IgD-negative memory B cell (primary cell): Measurements from ENCODE around the gene CD300LB. TPM values are rescaled to one million over a fixed set of nuclear protein-coding genes. Genes with fewer than 3 reads are reported as not detected.

Experiments used
- H3K27ac Mint-ChIP-seq, 3 donors: one replicate each; pipeline ENCODE4 v1.8.0; 2020 to 2022; ENCODE audit warnings: mild to moderate bottlenecking in 3 of 3, mixed read lengths in 3 of 3, moderate library complexity in 1 of 3
- H3K27me3 Mint-ChIP-seq: one replicate; pipeline ENCODE4 v1.8.0; 2021; ENCODE audit warnings: mixed read lengths
- H3K36me3 Mint-ChIP-seq: one replicate; pipeline ENCODE4 v1.8.0; 2020; ENCODE audit warnings: mild to moderate bottlenecking, mixed read lengths
- H3K4me1 Mint-ChIP-seq, 3 donors: one replicate each; pipeline ENCODE4 v1.8.0; 2020 to 2022; ENCODE audit warnings: mixed read lengths in 3 of 3, mild to moderate bottlenecking in 1 of 3
- H3K4me3 Mint-ChIP-seq, 4 donors: one replicate each; pipeline ENCODE4 v1.8.0; 2020 to 2022; ENCODE audit warnings: mild to moderate bottlenecking in 4 of 4, mixed read lengths in 4 of 4, moderate library complexity in 3 of 4
- H3K9me3 Mint-ChIP-seq, 3 donors: one replicate each; pipeline ENCODE4 v1.8.0; 2020 to 2021; ENCODE audit warnings: mixed read lengths in 3 of 3, mild to moderate bottlenecking in 1 of 3
- polyA plus RNA-seq: library from polyadenylated mRNA; unstranded; fragments of 300-500 nt; fragmentation: Illumina TruSeq; gene quantifications from one replicate; pipeline ENCODE4 v1.2.3, GENCODE V29; 2021

The CD300LB gene
- polyA plus RNA-seq, 1 donor from 2014 or later: not detected

GRCh38 chr17:74543406-74543805 is 12.1 kb upstream of the CD300LB start:
- peaks cover 0 to 15% (median 6%) of the 10 kb centered on the region in 3 donors for H3K4me1 Mint-ChIP-seq

GRCh38 chr17:74542727-74543383 is 11.6 kb upstream of the CD300LB start:
- Mint-ChIP-seq H3K27ac (no peak overlapping the region), H3K4me3 (no peak overlapping the region), H3K36me3 (no peaks in the 10 kb centered on the region), H3K27me3 (peaks cover 1% of the 10 kb centered on the region), H3K4me1 (peaks cover 0 to 11% (median 2%) of the 10 kb centered on the region in 3 donors), H3K9me3 (peaks cover 0 to 2% (median 0%) of the 10 kb centered on the region in 3 donors)

More at GRCh38 chr17:74543406-74543805, 12.1 kb upstream of the CD300LB start:
- Mint-ChIP-seq H3K4me3 (no peak overlapping the region), H3K36me3 (no peaks in the 10 kb centered on the region), H3K9me3 (peaks cover 0 to 2% (median 0%) of the 10 kb centered on the region in 3 donors), H3K27me3 (peaks cover 6% of the 10 kb centered on the region), H3K27ac (no peak overlapping the region)

GRCh38 chr17:74542166-74542565 is 10.9 kb upstream of the CD300LB start:
- H3K4me1 Mint-ChIP-seq: peaks cover 0 to 8% (median 0%) of the 10 kb centered on the region in 3 donors
- H3K9me3 Mint-ChIP-seq: peaks cover 0 to 2% (median 0%) of the 10 kb centered on the region in 3 donors
- no peak overlapping the region for H3K4me3 Mint-ChIP-seq
- H3K36me3 Mint-ChIP-seq: no peaks in the 10 kb centered on the region
- no peaks in the 10 kb centered on the region for H3K27me3 Mint-ChIP-seq
- H3K27ac Mint-ChIP-seq: no peak overlapping the region

GRCh38 chr17:74541176-74542111 is 10.2 kb upstream of the CD300LB start:
- no peaks in the 10 kb centered on the region for H3K36me3 Mint-ChIP-seq
- H3K4me3 Mint-ChIP-seq: no peak overlapping the region
- H3K27ac Mint-ChIP-seq: no peak overlapping the region
- H3K4me1 Mint-ChIP-seq: peaks cover 0 to 8% (median 0%) of the 10 kb centered on the region in 3 donors
- no peaks in the 10 kb centered on the region for H3K27me3 Mint-ChIP-seq
- peaks cover 0 to 2% (median 0%) of the 10 kb centered on the region in 3 donors for H3K9me3 Mint-ChIP-seq

- H3K36me3 Mint-ChIP-seq: no peaks in the 10 kb centered on the region
- H3K4me1 Mint-ChIP-seq: no peaks in the 10 kb centered on the region
- peaks cover 3% of the 10 kb centered on the region for H3K27me3 Mint-ChIP-seq
- H3K27ac Mint-ChIP-seq: peak overlapping the region in 1 of 3 donors; percentile 54
- no peak overlapping the region for H3K4me3 Mint-ChIP-seq
- peaks cover 0 to 2% (median 0%) of the 10 kb centered on the region in 3 donors for H3K9me3 Mint-ChIP-seq
Measured at GRCh38 chr17:74539281-74539820, 8.1 kb upstream of the CD300LB start.

- no peaks in the 10 kb centered on the region for H3K36me3 Mint-ChIP-seq
- H3K27ac Mint-ChIP-seq: no peak overlapping the region
- H3K4me1 Mint-ChIP-seq: peaks cover 5 to 9% (median 5%) of the 10 kb centered on the region in 3 donors
- H3K9me3 Mint-ChIP-seq: peaks cover 0 to 2% (median 0%) of the 10 kb centered on the region in 3 donors
- no peak overlapping the region for H3K4me3 Mint-ChIP-seq
- peaks cover 5% of the 10 kb centered on the region for H3K27me3 Mint-ChIP-seq
Measured at GRCh38 chr17:74536890-74537289, 5.6 kb upstream of the CD300LB start.

GRCh38 chr17:74532115-74532514 is 840 bp upstream of the CD300LB start:
- Mint-ChIP-seq H3K9me3 (no peaks in the 10 kb centered on the region), H3K4me1 (peaks cover 16 to 22% (median 17%) of the 10 kb centered on the region in 3 donors), H3K27me3 (peaks cover 5% of the 10 kb centered on the region), H3K27ac (peak overlapping the region in 1 of 3 donors; percentile 80), H3K36me3 (no peaks in the 10 kb centered on the region), H3K4me3 (peak overlapping the region in 2 of 4 donors; percentile 44 to 80)

GRCh38 chr17:74530831-74531150 is 484 bp downstream of the CD300LB start:
- peaks cover 5% of the 10 kb centered on the region for H3K27me3 Mint-ChIP-seq
- peak overlapping the region in 1 of 4 donors; percentile 70 for H3K4me3 Mint-ChIP-seq
- H3K4me1 Mint-ChIP-seq: peaks cover 16 to 22% (median 17%) of the 10 kb centered on the region in 3 donors
- H3K36me3 Mint-ChIP-seq: no peaks in the 10 kb centered on the region
- H3K27ac Mint-ChIP-seq: no peak overlapping the region
- peaks cover 0 to 1% (median 0%) of the 10 kb centered on the region in 3 donors for H3K9me3 Mint-ChIP-seq

- peaks cover 0 to 1% (median 0%) of the 10 kb centered on the region in 3 donors for H3K9me3 Mint-ChIP-seq
- H3K27me3 Mint-ChIP-seq: peaks cover 1% of the 10 kb centered on the region
- peaks cover 16 to 22% (median 17%) of the 10 kb centered on the region in 3 donors for H3K4me1 Mint-ChIP-seq
- H3K36me3 Mint-ChIP-seq: no peaks in the 10 kb centered on the region
- peak overlapping the region in 1 of 4 donors; percentile 23 for H3K4me3 Mint-ChIP-seq
- no peak overlapping the region for H3K27ac Mint-ChIP-seq
Measured at GRCh38 chr17:74529243-74529642, 2.0 kb downstream of the CD300LB start.

GRCh38 chr17:74528491-74529199 is 2.6 kb downstream of the CD300LB start:
- Mint-ChIP-seq H3K27ac (peak overlapping the region in 2 of 3 donors; percentile 5 to 61), H3K4me1 (peaks cover 16 to 22% (median 17%) of the 10 kb centered on the region in 3 donors), H3K36me3 (no peaks in the 10 kb centered on the region), H3K27me3 (peaks cover under 1% of the 10 kb centered on the region), H3K9me3 (peaks cover 0 to 1% (median 0%) of the 10 kb centered on the region in 3 donors), H3K4me3 (no peak overlapping the region)

- Mint-ChIP-seq H3K9me3 (peaks cover 0 to 1% (median 0%) of the 10 kb centered on the region in 3 donors), H3K4me3 (no peak overlapping the region), H3K4me1 (peaks cover 11 to 18% (median 13%) of the 10 kb centered on the region in 3 donors), H3K27me3 (peaks cover 6% of the 10 kb centered on the region), H3K27ac (no peak overlapping the region), H3K36me3 (no peaks in the 10 kb centered on the region)
Measured at GRCh38 chr17:74527756-74528155, 3.5 kb downstream of the CD300LB start.

- H3K36me3 Mint-ChIP-seq: no peaks in the 10 kb centered on the region
- H3K4me3 Mint-ChIP-seq: no peak overlapping the region
- H3K27me3 Mint-ChIP-seq: peaks cover 6% of the 10 kb centered on the region
- peaks cover 11 to 14% (median 12%) of the 10 kb centered on the region in 3 donors for H3K4me1 Mint-ChIP-seq
- H3K9me3 Mint-ChIP-seq: peaks cover 0 to 1% (median 0%) of the 10 kb centered on the region in 3 donors
- H3K27ac Mint-ChIP-seq: no peak overlapping the region
Measured at GRCh38 chr17:74527081-74527480, 4.2 kb downstream of the CD300LB start.

GRCh38 chr17:74526681-74527080 is 4.6 kb downstream of the CD300LB start:
- Mint-ChIP-seq H3K27ac (no peak overlapping the region), H3K4me1 (peaks cover 11 to 14% (median 12%) of the 10 kb centered on the region in 3 donors), H3K36me3 (no peaks in the 10 kb centered on the region), H3K4me3 (no peak overlapping the region), H3K27me3 (peaks cover 8% of the 10 kb centered on the region), H3K9me3 (peaks cover 0 to 1% (median 0%) of the 10 kb centered on the region in 3 donors)

- H3K4me3 Mint-ChIP-seq: no peak overlapping the region
- peaks cover 12% of the 10 kb centered on the region for H3K27me3 Mint-ChIP-seq
- H3K27ac Mint-ChIP-seq: peak overlapping the region in 1 of 3 donors; percentile 82
- H3K9me3 Mint-ChIP-seq: peaks cover 0 to 1% (median 0%) of the 10 kb centered on the region in 3 donors
- H3K36me3 Mint-ChIP-seq: no peaks in the 10 kb centered on the region
- peaks cover 6 to 18% (median 11%) of the 10 kb centered on the region in 3 donors for H3K4me1 Mint-ChIP-seq
Measured at GRCh38 chr17:74525781-74526288, 5.4 kb downstream of the CD300LB start.
